HepG2 (cell line): ENCODE measurements around the gene PRELID2. TPM values are rescaled to one million over a fixed set of nuclear protein-coding genes. Genes with fewer than 3 reads are reported as not detected.

Experiments used
- ATAC-seq: fragments of 200-7000 bp; cut with Tn5 transposase; 3 replicates; pipeline ENCODE4 v1.9.1; 2020; ENCODE audit warnings: mild to moderate bottlenecking, moderate library complexity
- BruUV-seq: library from RNA; stranded (reverse); fragments of 400-500 nt; replicated peaks from 2 replicates; lab custom pipeline; 2021; lab: Mats Ljungman, UMichigan
- CTCF ChIA-PET: fragments of 300-600 bp; formaldehyde crosslinking; extraction: SDS; loops from one replicate; lab custom pipeline; 2021; ENCODE audit warnings: low total read pairs, inconsistent platforms, low intra/inter-chr PET ratio; lab: Yijun Ruan, JAX
- POLR2A ChIA-PET: fragments of 350-600 bp; sonication (Branson Sonifier 250); formaldehyde crosslinking; loops from one replicate; lab custom pipeline; 2020; ENCODE audit warnings: antibody characterized with exemption, inconsistent platforms; lab: Yijun Ruan, JAX
- DNase-seq: peaks from one replicate; pipeline ENCODE4 v3.0.0-alpha.2; 2015; ENCODE audit warnings: low spot score
- FAIRE-seq: peaks from 3 replicates; lab custom pipeline; 2011; peaks lifted over from hg19 to GRCh38; lab: Jason Lieb, UNC
- H2AFZ ChIP-seq: one replicate; pipeline ENCODE4 v1.6.1; 2011; ENCODE audit warnings: low read length, inconsistent platforms
- H3K27ac ChIP-seq: fragments of 300-600 bp; 3 replicates; pipeline ENCODE4 v1.8.0; 2011; ENCODE audit warnings: mixed run types, mild to moderate bottlenecking, mixed read lengths, low read length, inconsistent platforms; ENCODE audit not compliant: insufficient read depth; ENCODE audit errors: extremely low read length
- H3K27me3 ChIP-seq, 2 experiments: fragments of 200-600 bp in 1 of 2; 2 replicates in 1 of 2; 3 replicates in 1 of 2; pipeline versions ENCODE4 v1.6.0 to v1.8.0; 2011; ENCODE audit warnings: low read length in 2 of 2, mild to moderate bottlenecking in 2 of 2, moderate library complexity in 2 of 2, inconsistent platforms in 1 of 2; ENCODE audit not compliant: insufficient read depth in 2 of 2, control insufficient read depth in 1 of 2
- H3K36me3 ChIP-seq, 2 experiments: fragments of 200-600 bp in 1 of 2; replicated peaks in 1 of 2; 2 replicates in 1 of 2; 3 replicates in 1 of 2; pipeline versions ENCODE4 v1.5.1 to v1.8.0; 2011; ENCODE audit warnings: low read length in 2 of 2, inconsistent platforms in 1 of 2; ENCODE audit not compliant: insufficient read depth in 2 of 2, control insufficient read depth in 1 of 2
- H3K4me1 ChIP-seq: 2 replicates; pipeline ENCODE4 v1.5.1; 2012; ENCODE audit warnings: low read length, inconsistent platforms; ENCODE audit not compliant: insufficient read depth
- H3K4me2 ChIP-seq: 2 replicates; pipeline ENCODE4 v1.6.0; 2011; ENCODE audit warnings: low read depth, low read length, inconsistent platforms
- H3K4me3 ChIP-seq, 3 experiments: fragments of 200-600 bp in 1 of 3; sonication (generic), shearing (Covaris generic) in 1 of 3; replicated peaks in 1 of 3; 2 replicates each; pipeline ENCODE4 v1.5.1; 2011 to 2016; ENCODE audit warnings: low read length in 3 of 3, inconsistent platforms in 2 of 3, low read depth in 2 of 3, mild to moderate bottlenecking in 2 of 3, control low read depth in 1 of 3, mixed read lengths in 1 of 3; ENCODE audit not compliant: insufficient read depth in 1 of 3
- H3K79me2 ChIP-seq: one replicate; pipeline ENCODE4 v1.6.1; 2011; ENCODE audit warnings: low read length, inconsistent platforms; ENCODE audit not compliant: insufficient read depth
- H3K9ac ChIP-seq: 2 replicates; pipeline ENCODE4 v1.6.0; 2011; ENCODE audit warnings: mild to moderate bottlenecking, low read depth, low read length, inconsistent platforms; ENCODE audit not compliant: insufficient read depth
- H3K9me3 ChIP-seq: 2 replicates; pipeline ENCODE4 v1.5.1; 2012; ENCODE audit warnings: mild to moderate bottlenecking, low read length
- H4K20me1 ChIP-seq: 2 replicates; pipeline ENCODE4 v1.6.0; 2011; ENCODE audit warnings: inconsistent platforms, mild to moderate bottlenecking, low read length, moderate library complexity; ENCODE audit not compliant: insufficient read depth
- ATF7-NPFF ChIP-seq: sonication (generic); formaldehyde crosslinking; IDR thresholded peaks from 2 replicates; pipeline ENCODE4 v1.8.1; 2023; ENCODE audit warnings: mild to moderate bottlenecking, low read depth, missing genetic modification reagents, moderate library complexity
- ELF1 ChIP-seq: sonication (generic); formaldehyde crosslinking; IDR thresholded peaks from 2 replicates; pipeline ENCODE4 v1.4.0; 2020; ENCODE audit warnings: missing genetic modification reagents
- FOXM1 ChIP-seq: sonication (generic); formaldehyde crosslinking; IDR thresholded peaks from 2 replicates; pipeline ENCODE4 v1.5.0; 2020; ENCODE audit warnings: missing genetic modification reagents
- KDM5A ChIP-seq: fragments of 200-600 bp; sonication (generic); IDR thresholded peaks from 2 replicates; pipeline ENCODE4 v1.7.0; 2018; ENCODE audit warnings: antibody characterized with exemption, mild to moderate bottlenecking, low read length, borderline replicate concordance
- NBN ChIP-seq: fragments of 450-650 bp; conservative IDR thresholded peaks from 2 replicates; pipeline ENCODE4 v1.6.1; 2017
- NR2C2 ChIP-seq: sonication (generic); formaldehyde crosslinking; IDR thresholded peaks from 2 replicates; pipeline ENCODE4 v1.4.0; 2020; ENCODE audit warnings: missing genetic modification reagents, mild to moderate bottlenecking, moderate library complexity, borderline replicate concordance
- ONECUT2 ChIP-seq: sonication (generic); formaldehyde crosslinking; IDR thresholded peaks from 2 replicates; pipeline ENCODE4 v1.4.0; 2020; ENCODE audit warnings: missing genetic modification reagents
- SRF ChIP-seq: IDR thresholded peaks from 2 replicates; pipeline ENCODE4 v1.6.1; 2011; ENCODE audit warnings: mild to moderate bottlenecking, low read depth, low read length, moderate library complexity
- TEAD3 ChIP-seq: optimal IDR thresholded peaks from 2 replicates; pipeline ENCODE3; 2016; ENCODE audit warnings: borderline replicate concordance
- TMF1 ChIP-seq: sonication (generic); formaldehyde crosslinking; IDR thresholded peaks from 2 replicates; pipeline ENCODE4 v1.8.1; 2022; ENCODE audit warnings: low read depth, missing genetic modification reagents
- ZFP62 ChIP-seq: sonication (generic); formaldehyde crosslinking; IDR thresholded peaks from 2 replicates; pipeline ENCODE4 v1.4.0; 2020; ENCODE audit warnings: missing genetic modification reagents
- ZNF546 ChIP-seq: sonication (generic); formaldehyde crosslinking; conservative IDR thresholded peaks from 2 replicates; pipeline ENCODE4 v1.8.1; 2023; ENCODE audit warnings: mild to moderate bottlenecking, missing genetic modification reagents
- ZNF670 ChIP-seq: sonication (generic); formaldehyde crosslinking; IDR thresholded peaks from 2 replicates; pipeline ENCODE4 v1.8.0; 2022; ENCODE audit warnings: mild to moderate bottlenecking, missing genetic modification reagents, borderline replicate concordance
- ZSCAN30 ChIP-seq: sonication (generic); formaldehyde crosslinking; IDR thresholded peaks from 2 replicates; pipeline ENCODE4 v1.5.0; 2020; ENCODE audit warnings: mild to moderate bottlenecking, missing genetic modification reagents
- WGBS: methylation state at CpG from one replicate; pipeline ENCODE4 v1.1.6; 2017; ENCODE audit warnings: low lambda C conversion rate; 5-methylcytosine and 5-hydroxymethylcytosine counted together
- in situ Hi-C: cut with HindIII; loops from 2 replicates; pipeline ENCODE4 v1.10.0; 2017; ENCODE audit warnings: low pct_unique_long_range_greater_than_20kb; ENCODE audit not compliant: extremely low pct_ligation_motif_present
- intact Hi-C: fragments of 100-400 bp; cut with micrococcal nuclease; formaldehyde crosslinking; loops from one replicate; pipeline ENCODE4 v1.10.0; 2022; ENCODE audit not compliant: unreplicated experiment
- polyA plus RNA-seq, 8 experiments: library from polyadenylated mRNA; depleted of rRNA in 3 of 8; stranded (reverse) in 7 of 8; unstranded in 1 of 8; fragments of >200 nt; fragmentation: Illumina TruSeq in 4 of 8; extraction: Trizol in 4 of 8; gene quantifications; 2 replicates each; pipeline versions ENCODE4 v1.2.1 to v1.2.3, GENCODE V29; 2011 to 2016; ENCODE audit warnings: low read depth in 4 of 8, missing spikeins in 1 of 8, mixed read lengths in 1 of 8; ENCODE audit not compliant: insufficient read depth in 1 of 8
- total RNA-seq, 5 experiments: library from RNA; depleted of rRNA; stranded (reverse); fragments of >200 nt; fragmentation: Illumina TruSeq; extraction: Trizol; gene quantifications; 2 replicates each; pipeline ENCODE4 v1.2.3, GENCODE V29; 2016; ENCODE audit warnings: low read depth in 1 of 5
- TF ChIP-seq, protein P1 (sequence below): sonication (generic); formaldehyde crosslinking; IDR thresholded peaks from 2 replicates; pipeline ENCODE4 v1.5.0; 2020; ENCODE audit warnings: mild to moderate bottlenecking, low read depth, missing genetic modification reagents, borderline replicate concordance

PRELID2 gene
- total and polyA plus RNA-seq, 2 of the 13 experiments (the other 11 are each of a cell fraction or from before 2014, with no cell fraction given), result 10.0 to 22.9 TPM

DNA sequence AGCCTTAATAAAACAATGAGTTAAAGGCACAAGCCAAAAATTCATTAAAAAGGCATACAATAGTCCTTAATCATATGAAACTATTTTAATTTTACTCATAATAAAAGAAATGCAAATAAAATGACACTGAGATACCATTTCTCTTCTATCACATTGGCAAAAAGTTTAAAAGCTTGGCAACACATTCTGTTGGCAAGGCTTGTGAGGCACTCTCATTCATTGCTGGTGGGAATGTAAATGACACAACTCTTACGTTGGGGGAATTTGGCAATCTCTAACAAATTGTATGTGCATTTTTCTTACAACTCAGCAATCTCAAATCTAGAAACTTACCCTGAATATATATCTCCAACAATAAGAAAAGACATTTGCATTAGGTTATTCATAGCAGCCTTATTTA, 111.6 kb downstream of the PRELID2 start:
- TF ChIP-seq ZNF546 (CRISPR knock-in tag) (no peak), ZNF670 (CRISPR knock-in tag) (no peak), TMF1 (no peak), ONECUT2 (CRISPR knock-in tag) (no peak), ELF1 (CRISPR knock-in tag) (no peak), TEAD3 (CRISPR knock-in tag) (no peak), KDM5A (no peak), NR2C2 (CRISPR knock-in tag) (no peak), ATF7-NPFF (no peak), ZFP62 (CRISPR knock-in tag) (no peak), ZSCAN30 (CRISPR knock-in tag) (no peak), FOXM1 (CRISPR knock-in tag) (no peak), SRF (no peak), NBN (no peak)
- TF ChIP-seq, protein P1, sequence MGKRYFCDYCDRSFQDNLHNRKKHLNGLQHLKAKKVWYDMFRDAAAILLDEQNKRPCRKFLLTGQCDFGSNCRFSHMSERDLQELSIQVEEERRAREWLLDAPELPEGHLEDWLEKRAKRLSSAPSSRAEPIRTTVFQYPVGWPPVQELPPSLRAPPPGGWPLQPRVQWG (CRISPR knock-in tag), result no peak
- H3K9me3 ChIP-seq, result no peaks in the 10 kb centered on the region
- no TSS peak for BruUV-seq
- FAIRE-seq (no peak), DNase-seq (no peak), ATAC-seq (no peak)
- H3K4me2 ChIP-seq, result no peak overlapping the region
- H3K4me1 ChIP-seq, result no peaks in the 10 kb centered on the region
- no peak overlapping the region for H3K27ac ChIP-seq
- H3K36me3 ChIP-seq, result no peaks in the 10 kb centered on the region
- H4K20me1 ChIP-seq, result no peaks in the 10 kb centered on the region
- H3K79me2 ChIP-seq, result no peaks in the 10 kb centered on the region
- H2AFZ ChIP-seq, result no peak overlapping the region
- H3K4me3 ChIP-seq, result no peak overlapping the region
- H3K27me3 ChIP-seq, result no peaks in the 10 kb centered on the region
- 96% methylated on average over 1 of the region's 1 CpG for WGBS
- intact Hi-C loops (no loop called here), in situ Hi-C loops (no loop called here)
- no peak overlapping the region for H3K9ac ChIP-seq
- POLR2A ChIA-PET, result no interaction called here
- CTCF ChIA-PET, result no interaction called here
